ENCODE measurements around the gene DMWD. TPM values are rescaled to one million over a fixed set of nuclear protein-coding genes. Genes with fewer than 3 reads are reported as not detected.

Gene DMWD
- total RNA-seq, 1 experiment from 2014 or later = 86.7 TPM

DNA sequence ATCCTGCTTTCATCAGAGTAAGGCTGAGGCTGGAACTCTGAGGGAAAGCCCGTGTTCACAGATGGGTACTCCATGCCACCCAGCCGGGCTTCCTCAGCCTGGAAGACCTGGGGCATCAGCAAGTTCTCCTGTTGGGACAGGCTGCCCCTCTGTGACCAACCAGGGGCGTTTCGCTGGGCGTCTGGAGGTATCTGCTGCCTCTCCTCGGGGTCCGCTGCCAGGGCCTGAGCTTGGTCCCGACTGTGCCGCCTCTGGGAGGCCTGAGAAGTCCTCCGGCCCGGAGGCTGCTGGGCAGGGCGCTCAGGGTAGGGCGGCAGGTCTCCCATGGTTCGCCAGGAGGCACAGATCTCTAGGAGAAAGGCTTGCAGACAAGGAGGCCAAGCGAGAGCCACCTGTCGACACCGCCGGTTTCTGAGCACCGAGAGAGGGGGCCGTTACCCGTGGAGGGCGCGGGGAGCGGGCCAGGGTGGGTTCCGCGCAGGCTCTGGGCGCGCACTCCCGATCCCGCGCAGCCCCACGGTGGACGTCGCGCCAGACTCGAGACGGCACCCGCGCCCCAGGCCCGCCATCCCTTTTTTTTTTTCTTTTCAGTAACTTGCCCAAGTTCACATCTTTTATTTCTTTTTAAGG, 22.3 kb upstream of the DMWD start, which contains the start of gene RSPH6A:
RSPH6A (minus strand) TSS at position 458 of the 630 bp plus-strand sequence; CDS start at position 326, 132 bp downstream.
- Histone ChIP-seq H3K36me3 (ENCODE audit: insufficient read depth, low read length, poor library complexity, severe bottlenecking) (peaks cover 2% of the 10 kb centered on the region), H3K4me3 (ENCODE audit: low read depth, low read length, poor library complexity, severe bottlenecking) (no peak within 1 kb of the TSS), H3K9me3 (ENCODE audit: low read depth, low read length, poor library complexity, severe bottlenecking) (no peaks in the 10 kb centered on the region), H3K4me1 (ENCODE audit: insufficient read depth, low read length, poor library complexity, severe bottlenecking) (peaks cover 4% of the 10 kb centered on the region), H3K27ac (ENCODE audit: low read depth, low read length, poor library complexity, severe bottlenecking) (no peak within 1 kb of the TSS), H3K27me3 (replicated peaks; ENCODE audit: insufficient read depth, low read depth, low read length, poor library complexity) (no peaks in the 10 kb centered on the region)
- no TSS peak for BruUV-seq (replicated peaks)
- intact Hi-C loops (cut with micrococcal nuclease; ENCODE audit: unreplicated experiment) = no loop called here
- CTCF ChIA-PET = interaction anchor here (1.0 kb wide), 1 partner anchor 262 kb away, joined by 3 read pairs; no protein-coding TSS in a partner anchor
- no peak for DNase-seq (ENCODE audit: low spot score)
- TF ChIP-seq EZH2 (IDR thresholded peaks at IDR 0.05; ENCODE audit: borderline replicate concordance, low read depth, low read length, poor library complexity, severe bottlenecking) = no peak
- TF ChIP-seq, protein P1, sequence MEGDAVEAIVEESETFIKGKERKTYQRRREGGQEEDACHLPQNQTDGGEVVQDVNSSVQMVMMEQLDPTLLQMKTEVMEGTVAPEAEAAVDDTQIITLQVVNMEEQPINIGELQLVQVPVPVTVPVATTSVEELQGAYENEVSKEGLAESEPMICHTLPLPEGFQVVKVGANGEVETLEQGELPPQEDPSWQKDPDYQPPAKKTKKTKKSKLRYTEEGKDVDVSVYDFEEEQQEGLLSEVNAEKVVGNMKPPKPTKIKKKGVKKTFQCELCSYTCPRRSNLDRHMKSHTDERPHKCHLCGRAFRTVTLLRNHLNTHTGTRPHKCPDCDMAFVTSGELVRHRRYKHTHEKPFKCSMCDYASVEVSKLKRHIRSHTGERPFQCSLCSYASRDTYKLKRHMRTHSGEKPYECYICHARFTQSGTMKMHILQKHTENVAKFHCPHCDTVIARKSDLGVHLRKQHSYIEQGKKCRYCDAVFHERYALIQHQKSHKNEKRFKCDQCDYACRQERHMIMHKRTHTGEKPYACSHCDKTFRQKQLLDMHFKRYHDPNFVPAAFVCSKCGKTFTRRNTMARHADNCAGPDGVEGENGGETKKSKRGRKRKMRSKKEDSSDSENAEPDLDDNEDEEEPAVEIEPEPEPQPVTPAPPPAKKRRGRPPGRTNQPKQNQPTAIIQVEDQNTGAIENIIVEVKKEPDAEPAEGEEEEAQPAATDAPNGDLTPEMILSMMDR (conservative IDR thresholded peaks at IDR 0.05; ENCODE audit: low read depth, low read length) = no peak
- POLR2A ChIA-PET (ENCODE audit: low non-redundant PET) = no interaction called here

DNA sequence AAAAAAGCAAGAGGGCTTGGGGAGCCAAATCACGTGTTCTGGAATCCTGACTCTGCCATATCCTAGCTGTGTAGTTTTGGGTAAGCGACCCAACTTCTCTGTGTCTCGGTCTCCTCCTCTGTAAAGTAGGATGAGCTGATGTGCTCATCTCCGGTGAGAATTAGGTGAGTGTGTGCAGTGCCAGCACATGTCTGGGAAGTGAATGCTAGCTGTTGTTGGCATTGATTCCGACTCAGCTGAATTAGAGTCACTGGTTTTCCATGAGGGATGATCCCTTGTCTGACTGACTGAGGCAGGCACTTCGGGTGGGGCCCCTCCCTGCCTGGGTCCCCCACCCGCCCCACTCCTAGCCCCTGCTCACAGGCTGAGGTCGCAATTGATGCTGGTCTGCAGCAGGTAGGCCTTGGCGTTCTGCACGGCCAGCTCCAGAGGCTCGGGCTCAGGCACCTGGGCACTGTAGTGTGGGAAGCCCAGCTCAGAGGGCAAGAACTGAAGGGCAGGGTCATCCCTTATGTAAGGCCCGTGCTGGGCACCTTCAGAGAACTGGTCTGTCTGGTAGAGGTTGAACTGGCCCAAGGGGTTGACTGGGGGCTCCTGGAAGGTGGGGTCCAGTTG, 21.6 kb upstream of the DMWD start:
- Histone ChIP-seq H3K36me3 (ENCODE audit: insufficient read depth, low read length, poor library complexity, severe bottlenecking) (no peaks in the 10 kb centered on the region), H3K27ac (ENCODE audit: low read depth, low read length, poor library complexity, severe bottlenecking) (no peak overlapping the region), H3K4me1 (ENCODE audit: insufficient read depth, low read length, poor library complexity, severe bottlenecking) (peaks cover 9% of the 10 kb centered on the region), H3K27me3 (replicated peaks; ENCODE audit: insufficient read depth, low read depth, low read length, poor library complexity) (no peaks in the 10 kb centered on the region), H3K9me3 (ENCODE audit: low read depth, low read length, poor library complexity, severe bottlenecking) (no peaks in the 10 kb centered on the region), H3K4me3 (ENCODE audit: low read depth, low read length, poor library complexity, severe bottlenecking) (no peak overlapping the region)
- intact Hi-C loops (cut with micrococcal nuclease; ENCODE audit: unreplicated experiment) = no loop called here
- no TSS peak for BruUV-seq (replicated peaks)
- no peak for DNase-seq (ENCODE audit: low spot score)
- POLR2A ChIA-PET (ENCODE audit: low non-redundant PET) = interaction anchor here (0.6 kb wide), 1 partner anchor 19 kb away, joined by 4 read pairs; no protein-coding TSS in a partner anchor
- CTCF ChIA-PET = interaction anchor here (0.9 to 1.1 kb wide), 3 partner anchors 10 to 263 kb away, joined by 3 to 4 read pairs (median 4); no protein-coding TSS in a partner anchor
- no peak for TF ChIP-seq EZH2 (IDR thresholded peaks at IDR 0.05; ENCODE audit: borderline replicate concordance, low read depth, low read length, poor library complexity, severe bottlenecking)
- TF ChIP-seq, protein P1 (conservative IDR thresholded peaks at IDR 0.05; ENCODE audit: low read depth, low read length) = no peak

DNA sequence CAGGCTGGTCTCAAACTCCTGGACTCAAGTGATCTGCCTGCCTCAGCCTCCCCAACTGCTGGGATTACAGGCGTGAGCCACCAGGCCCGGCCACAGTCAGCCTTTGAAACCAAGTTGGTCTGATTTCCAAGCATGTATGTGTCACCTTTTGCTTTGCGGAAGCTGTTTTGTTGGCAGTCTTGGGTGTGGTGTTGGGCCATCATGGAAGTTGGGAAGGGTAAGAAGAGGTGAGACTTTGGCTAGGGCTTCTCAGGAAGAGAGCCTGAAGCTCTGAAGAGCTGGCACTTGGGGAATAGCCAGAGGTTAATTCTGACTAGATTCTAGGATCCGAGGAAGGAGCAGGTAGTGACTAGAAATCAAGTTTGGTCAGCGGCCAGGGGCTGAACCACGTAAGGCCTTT, 19.7 kb upstream of the DMWD start:
- intact Hi-C loops (cut with micrococcal nuclease; ENCODE audit: unreplicated experiment) = no loop called here
- BruUV-seq (replicated peaks) = no TSS peak
- Histone ChIP-seq H3K27me3 (replicated peaks; ENCODE audit: insufficient read depth, low read depth, low read length, poor library complexity) (no peaks in the 10 kb centered on the region), H3K4me1 (ENCODE audit: insufficient read depth, low read length, poor library complexity, severe bottlenecking) (peaks cover 9% of the 10 kb centered on the region), H3K36me3 (ENCODE audit: insufficient read depth, low read length, poor library complexity, severe bottlenecking) (no peaks in the 10 kb centered on the region), H3K4me3 (ENCODE audit: low read depth, low read length, poor library complexity, severe bottlenecking) (no peak overlapping the region), H3K9me3 (ENCODE audit: low read depth, low read length, poor library complexity, severe bottlenecking) (no peaks in the 10 kb centered on the region), H3K27ac (ENCODE audit: low read depth, low read length, poor library complexity, severe bottlenecking) (no peak overlapping the region)
- no peak for DNase-seq (ENCODE audit: low spot score)
- no peak for TF ChIP-seq EZH2 (IDR thresholded peaks at IDR 0.05; ENCODE audit: borderline replicate concordance, low read depth, low read length, poor library complexity, severe bottlenecking)
- ChIA-PET POLR2A (ENCODE audit: low non-redundant PET) (no interaction called here), CTCF (interaction anchor here (0.5 kb wide), 1 partner anchor 42 kb away, joined by 5 read pairs; no protein-coding TSS in a partner anchor)

Measured in A673 (cell line).